Raji (cell line): ENCODE results near the gene PRKG1.

Experiments
- POLR2A ChIP-seq: IDR thresholded peaks from 2 replicates; pipeline ENCODE4 v1.6.1; 2011; ENCODE audit warnings: low read depth, low read length, control low read depth; ENCODE audit not compliant: insufficient read depth

Gene PRKG1

GRCh38 chr10:51932530-51932929 lies 858.2 kb downstream of the PRKG1 start:
- no peak for TF ChIP-seq POLR2A

- TF ChIP-seq POLR2A, result no peak
Observed at GRCh38 chr10:51934373-51934772, 860.1 kb downstream of the PRKG1 start.

GRCh38 chr10:51935341-51935740 lies 861.1 kb downstream of the PRKG1 start:
- TF ChIP-seq POLR2A, result no peak

GRCh38 chr10:51937308-51938140 lies 863.2 kb downstream of the PRKG1 start:
- TF ChIP-seq POLR2A, result no peak

GRCh38 chr10:51950371-51950995 lies 876.2 kb downstream of the PRKG1 start:
- no peak for TF ChIP-seq POLR2A

GRCh38 chr10:51950996-51951555 lies 876.8 kb downstream of the PRKG1 start:
- TF ChIP-seq POLR2A, result no peak

- TF ChIP-seq POLR2A, result no peak
Observed at GRCh38 chr10:51951601-51952000, 877.3 kb downstream of the PRKG1 start.

GRCh38 chr10:51952056-51952455 lies 877.8 kb downstream of the PRKG1 start:
- no peak for TF ChIP-seq POLR2A

- no peak for TF ChIP-seq POLR2A
Observed at GRCh38 chr10:51955696-51956095, 881.4 kb downstream of the PRKG1 start.

- no peak for TF ChIP-seq POLR2A
Observed at GRCh38 chr10:51956822-51957221, 882.5 kb downstream of the PRKG1 start.

- no peak for TF ChIP-seq POLR2A
Observed at GRCh38 chr10:51960494-51960895, 886.2 kb downstream of the PRKG1 start.

- no peak for TF ChIP-seq POLR2A
Observed at GRCh38 chr10:51961401-51961800, 887.1 kb downstream of the PRKG1 start.

- no peak for TF ChIP-seq POLR2A
Observed at GRCh38 chr10:51964630-51965029, 890.3 kb downstream of the PRKG1 start.

- TF ChIP-seq POLR2A, result no peak
Observed at GRCh38 chr10:51965451-51965850, 891.2 kb downstream of the PRKG1 start.

- TF ChIP-seq POLR2A, result no peak
Observed at GRCh38 chr10:51972733-51973346, 898.6 kb downstream of the PRKG1 start.

GRCh38 chr10:51980752-51981151 lies 906.5 kb downstream of the PRKG1 start:
- TF ChIP-seq POLR2A, result no peak
